ENCODE results near the gene PTPRN2. TPM values are rescaled to one million over a fixed set of nuclear protein-coding genes. Genes with fewer than 3 reads are reported as not detected.

PTPRN2 gene
- total RNA-seq, 1 experiment from 2014 or later, result 0.11 TPM

DNA sequence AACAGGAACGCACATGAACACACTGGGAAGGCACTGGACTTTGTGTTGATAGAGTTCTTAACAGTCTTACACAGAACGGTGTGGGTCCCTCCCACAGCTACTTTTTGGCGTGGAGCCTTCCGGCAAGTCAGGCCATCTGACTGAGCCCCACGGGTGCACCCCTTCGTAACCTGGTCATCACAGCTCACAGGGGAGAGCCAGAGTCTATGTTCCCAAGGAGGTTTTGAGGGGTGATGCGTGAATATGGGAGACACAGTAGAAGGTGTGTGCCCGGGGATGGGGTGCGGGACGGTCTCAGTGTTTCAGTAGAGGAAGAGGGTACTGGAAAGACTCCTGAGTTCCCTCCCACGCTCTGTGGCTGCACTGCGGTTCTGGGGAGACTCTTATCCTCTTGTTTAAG, 959.2 kb downstream of the PTPRN2 start:
- intact Hi-C loops (cut with micrococcal nuclease; ENCODE audit: unreplicated experiment), result no loop called here
- POLR2A ChIA-PET (ENCODE audit: low non-redundant PET), result no interaction called here
- no peaks in the 10 kb centered on the region for H3K4me1 ChIP-seq (ENCODE audit: insufficient read depth, low read length, poor library complexity, severe bottlenecking)
- H3K4me3 ChIP-seq (ENCODE audit: low read depth, low read length, poor library complexity, severe bottlenecking), result no peak overlapping the region
- TF ChIP-seq, protein P1, sequence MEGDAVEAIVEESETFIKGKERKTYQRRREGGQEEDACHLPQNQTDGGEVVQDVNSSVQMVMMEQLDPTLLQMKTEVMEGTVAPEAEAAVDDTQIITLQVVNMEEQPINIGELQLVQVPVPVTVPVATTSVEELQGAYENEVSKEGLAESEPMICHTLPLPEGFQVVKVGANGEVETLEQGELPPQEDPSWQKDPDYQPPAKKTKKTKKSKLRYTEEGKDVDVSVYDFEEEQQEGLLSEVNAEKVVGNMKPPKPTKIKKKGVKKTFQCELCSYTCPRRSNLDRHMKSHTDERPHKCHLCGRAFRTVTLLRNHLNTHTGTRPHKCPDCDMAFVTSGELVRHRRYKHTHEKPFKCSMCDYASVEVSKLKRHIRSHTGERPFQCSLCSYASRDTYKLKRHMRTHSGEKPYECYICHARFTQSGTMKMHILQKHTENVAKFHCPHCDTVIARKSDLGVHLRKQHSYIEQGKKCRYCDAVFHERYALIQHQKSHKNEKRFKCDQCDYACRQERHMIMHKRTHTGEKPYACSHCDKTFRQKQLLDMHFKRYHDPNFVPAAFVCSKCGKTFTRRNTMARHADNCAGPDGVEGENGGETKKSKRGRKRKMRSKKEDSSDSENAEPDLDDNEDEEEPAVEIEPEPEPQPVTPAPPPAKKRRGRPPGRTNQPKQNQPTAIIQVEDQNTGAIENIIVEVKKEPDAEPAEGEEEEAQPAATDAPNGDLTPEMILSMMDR (conservative IDR thresholded peaks at IDR 0.05; ENCODE audit: low read depth, low read length), result no peak
- TF ChIP-seq EZH2 (IDR thresholded peaks at IDR 0.05; ENCODE audit: borderline replicate concordance, low read depth, low read length, poor library complexity, severe bottlenecking), result no peak
- no TSS peak for BruUV-seq (replicated peaks)
- H3K27ac ChIP-seq (ENCODE audit: low read depth, low read length, poor library complexity, severe bottlenecking), result no peak overlapping the region
- CTCF ChIA-PET, result no interaction called here
- no peaks in the 10 kb centered on the region for H3K9me3 ChIP-seq (ENCODE audit: low read depth, low read length, poor library complexity, severe bottlenecking)
- no peak for DNase-seq (ENCODE audit: low spot score)
- no peaks in the 10 kb centered on the region for H3K36me3 ChIP-seq (ENCODE audit: insufficient read depth, low read length, poor library complexity, severe bottlenecking)
- H3K27me3 ChIP-seq (replicated peaks; ENCODE audit: insufficient read depth, low read depth, low read length, poor library complexity), result peaks cover 77% of the 10 kb centered on the region

DNA sequence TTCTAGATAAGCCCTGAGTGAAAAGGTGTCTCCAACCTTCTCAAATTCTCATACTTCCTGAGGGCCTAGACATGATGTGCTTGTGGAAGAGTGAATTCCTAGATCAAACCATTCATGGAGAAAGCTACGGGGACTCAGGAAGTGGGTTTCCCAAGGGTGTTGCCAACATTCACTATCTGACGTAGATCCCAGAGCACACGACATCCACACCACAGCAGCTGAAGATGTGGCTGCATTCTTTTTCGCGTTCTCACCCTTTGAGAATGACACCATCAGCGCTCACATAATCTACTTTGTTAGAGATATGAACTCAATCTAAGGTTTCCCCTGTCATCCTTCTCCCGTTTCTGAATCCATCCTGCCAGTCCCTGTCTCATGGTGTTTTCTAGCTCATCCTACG, 960.0 kb downstream of the PTPRN2 start:
- POLR2A ChIA-PET (ENCODE audit: low non-redundant PET), result no interaction called here
- no TSS peak for BruUV-seq (replicated peaks)
- no peaks in the 10 kb centered on the region for H3K4me1 ChIP-seq (ENCODE audit: insufficient read depth, low read length, poor library complexity, severe bottlenecking)
- H3K4me3 ChIP-seq (ENCODE audit: low read depth, low read length, poor library complexity, severe bottlenecking), result no peak overlapping the region
- no peaks in the 10 kb centered on the region for H3K9me3 ChIP-seq (ENCODE audit: low read depth, low read length, poor library complexity, severe bottlenecking)
- CTCF ChIA-PET, result no interaction called here
- no peak for TF ChIP-seq EZH2 (IDR thresholded peaks at IDR 0.05; ENCODE audit: borderline replicate concordance, low read depth, low read length, poor library complexity, severe bottlenecking)
- TF ChIP-seq, protein P1 (conservative IDR thresholded peaks at IDR 0.05; ENCODE audit: low read depth, low read length), result no peak
- no peak overlapping the region for H3K27ac ChIP-seq (ENCODE audit: low read depth, low read length, poor library complexity, severe bottlenecking)
- intact Hi-C loops (cut with micrococcal nuclease; ENCODE audit: unreplicated experiment), result no loop called here
- peaks cover 82% of the 10 kb centered on the region for H3K27me3 ChIP-seq (replicated peaks; ENCODE audit: insufficient read depth, low read depth, low read length, poor library complexity)
- H3K36me3 ChIP-seq (ENCODE audit: insufficient read depth, low read length, poor library complexity, severe bottlenecking), result no peaks in the 10 kb centered on the region
- no peak for DNase-seq (ENCODE audit: low spot score)

DNA sequence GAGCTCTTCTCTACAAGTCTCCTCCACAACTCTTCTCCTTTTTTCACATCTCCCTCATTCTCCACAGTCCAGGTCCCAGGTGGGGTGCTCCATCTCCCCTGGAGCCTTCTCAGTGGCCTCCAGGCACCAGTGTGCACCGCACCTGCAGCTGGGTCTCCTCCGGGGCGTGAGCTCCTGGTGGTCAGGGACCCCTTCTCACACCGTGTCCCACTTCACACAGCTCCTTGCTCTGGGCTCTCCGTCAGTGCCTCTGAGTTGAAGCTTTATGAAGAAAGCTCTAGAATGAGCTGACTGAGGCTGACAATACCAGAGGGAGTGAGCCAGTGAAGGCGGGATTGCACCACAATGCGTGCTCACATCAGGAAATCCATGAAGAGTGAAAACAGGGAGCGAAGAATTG, 960.6 kb downstream of the PTPRN2 start:
- Histone ChIP-seq H3K4me3 (ENCODE audit: low read depth, low read length, poor library complexity, severe bottlenecking) (no peak overlapping the region), H3K4me1 (ENCODE audit: insufficient read depth, low read length, poor library complexity, severe bottlenecking) (no peaks in the 10 kb centered on the region), H3K27ac (ENCODE audit: low read depth, low read length, poor library complexity, severe bottlenecking) (no peak overlapping the region), H3K27me3 (replicated peaks; ENCODE audit: insufficient read depth, low read depth, low read length, poor library complexity) (peaks cover 76% of the 10 kb centered on the region), H3K36me3 (ENCODE audit: insufficient read depth, low read length, poor library complexity, severe bottlenecking) (no peaks in the 10 kb centered on the region), H3K9me3 (ENCODE audit: low read depth, low read length, poor library complexity, severe bottlenecking) (no peaks in the 10 kb centered on the region)
- no peak for DNase-seq (ENCODE audit: low spot score)
- POLR2A ChIA-PET (ENCODE audit: low non-redundant PET), result no interaction called here
- BruUV-seq (replicated peaks), result no TSS peak
- TF ChIP-seq, protein P1 (conservative IDR thresholded peaks at IDR 0.05; ENCODE audit: low read depth, low read length), result no peak
- TF ChIP-seq EZH2 (IDR thresholded peaks at IDR 0.05; ENCODE audit: borderline replicate concordance, low read depth, low read length, poor library complexity, severe bottlenecking), result no peak
- CTCF ChIA-PET, result no interaction called here
- intact Hi-C loops (cut with micrococcal nuclease; ENCODE audit: unreplicated experiment), result no loop called here

All from A673 (cell line).